HL-60/S4 (cell line): ENCODE data around the gene CDK8.
"Not testable (repeated sequence)": the region's sequence is repeated elsewhere in the genome, so short reads cannot be mapped to it uniquely, and the experiment has no call there.

ENCODE experiments used
- in situ Hi-C: fragments of 300-500 bp; cut with MboI; formaldehyde crosslinking; loops from 2 replicates; pipeline ENCODE4 v1.14.3; 2022; ENCODE audit warnings: low sequenced_read_pairs

CDK8 gene

DNA sequence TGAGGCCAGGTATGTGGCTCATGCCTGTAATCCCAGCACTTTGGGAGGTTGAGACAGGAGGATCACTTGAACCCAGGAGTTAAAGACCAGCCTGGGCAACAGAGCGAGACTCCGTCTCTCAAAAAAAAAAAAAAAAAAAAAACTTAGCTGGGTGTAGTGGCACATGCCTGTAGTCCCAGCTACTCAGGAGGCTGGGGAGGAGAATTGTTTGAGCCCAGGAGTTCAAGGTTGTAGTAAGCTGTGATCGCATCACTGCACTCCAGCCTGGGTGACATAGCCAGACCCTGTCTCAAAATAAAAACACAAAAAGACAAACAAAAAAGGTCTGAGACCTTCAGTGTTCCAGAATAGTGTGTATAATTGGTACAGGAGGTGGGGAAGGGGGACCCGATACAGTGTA lies 1.9 kb upstream of the CDK8 start:
- in situ Hi-C loops = not testable (repeated sequence)

DNA sequence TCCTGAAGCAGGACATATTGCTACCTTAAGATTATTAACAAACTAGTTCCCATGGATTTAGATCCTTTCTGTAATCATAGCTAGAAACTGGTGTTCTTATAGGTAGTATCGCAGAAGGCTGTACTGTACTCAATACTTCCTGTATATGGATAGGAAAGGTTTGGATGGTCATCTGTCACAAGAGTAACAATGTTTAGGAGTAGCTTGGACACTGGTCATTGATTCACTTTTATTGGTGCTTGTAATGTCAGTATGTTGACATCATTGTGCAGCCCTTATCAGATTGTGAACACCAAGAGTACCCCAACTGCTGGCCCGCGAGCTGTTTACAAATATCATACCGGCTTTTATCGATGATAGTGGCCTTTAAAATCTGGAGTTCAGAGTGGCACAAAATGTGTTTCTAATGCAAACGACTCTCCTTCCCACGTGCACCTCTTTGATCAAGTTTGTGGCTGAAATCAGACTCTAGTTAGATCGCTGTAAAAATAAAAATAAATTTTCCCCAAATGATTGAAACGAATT lies 605 bp upstream of the CDK8 start:
- in situ Hi-C loops = no loop called here

- in situ Hi-C loops = no loop called here
Measured at GRCh38 chr13:26254583-26255111, 718 bp downstream of the CDK8 start.

DNA sequence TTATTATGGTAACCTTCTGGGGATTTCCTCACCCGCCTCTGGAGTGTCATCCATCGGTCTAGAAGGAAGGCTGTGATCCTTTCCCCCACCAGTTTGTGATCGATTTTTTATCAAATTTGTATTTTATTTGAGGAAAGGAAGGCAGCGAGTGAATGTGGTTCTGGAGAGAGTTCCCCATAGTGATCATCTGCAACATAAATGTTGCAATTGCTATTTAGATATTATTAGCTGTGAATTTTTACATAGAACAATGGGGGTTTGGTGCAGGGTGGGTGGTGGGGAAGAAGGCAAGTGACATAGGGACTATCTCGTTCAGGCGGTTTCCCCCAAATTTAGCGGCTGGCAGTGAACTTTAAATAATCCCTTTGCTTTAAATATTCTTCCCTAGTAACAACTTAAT lies 1.2 kb downstream of the CDK8 start:
- in situ Hi-C loops = no loop called here

- in situ Hi-C loops = no loop called here
Measured at GRCh38 chr13:26255691-26256277, 1.9 kb downstream of the CDK8 start.

DNA sequence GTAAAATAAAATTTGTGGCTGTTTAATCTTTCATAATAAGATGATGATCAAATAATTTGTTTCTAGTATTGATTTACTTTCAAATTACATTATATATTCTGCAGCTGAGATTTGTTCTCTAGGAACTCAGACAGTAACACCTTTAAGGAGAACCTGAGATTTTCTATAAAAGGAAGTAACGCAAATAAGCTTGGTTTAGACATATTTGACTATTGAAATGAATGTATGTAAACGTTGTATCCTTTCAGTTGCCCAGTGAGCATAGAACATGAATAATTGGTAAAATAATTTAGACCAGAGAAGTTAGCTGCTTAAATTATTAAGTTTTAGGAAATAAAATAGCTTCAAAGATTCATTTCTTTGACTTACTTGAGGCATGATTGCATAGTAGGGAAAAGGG lies 3.1 kb downstream of the CDK8 start:
- in situ Hi-C loops = no loop called here

GRCh38 chr13:26259634-26260033 lies 5.7 kb downstream of the CDK8 start:
- in situ Hi-C loops = no loop called here

- in situ Hi-C loops = no loop called here
Measured at GRCh38 chr13:26262156-26262555, 8.2 kb downstream of the CDK8 start.

- in situ Hi-C loops = no loop called here
Measured at GRCh38 chr13:26266311-26266710, 12.4 kb downstream of the CDK8 start.

- in situ Hi-C loops = no loop called here
Measured at GRCh38 chr13:26270707-26271106, 16.8 kb downstream of the CDK8 start.

DNA sequence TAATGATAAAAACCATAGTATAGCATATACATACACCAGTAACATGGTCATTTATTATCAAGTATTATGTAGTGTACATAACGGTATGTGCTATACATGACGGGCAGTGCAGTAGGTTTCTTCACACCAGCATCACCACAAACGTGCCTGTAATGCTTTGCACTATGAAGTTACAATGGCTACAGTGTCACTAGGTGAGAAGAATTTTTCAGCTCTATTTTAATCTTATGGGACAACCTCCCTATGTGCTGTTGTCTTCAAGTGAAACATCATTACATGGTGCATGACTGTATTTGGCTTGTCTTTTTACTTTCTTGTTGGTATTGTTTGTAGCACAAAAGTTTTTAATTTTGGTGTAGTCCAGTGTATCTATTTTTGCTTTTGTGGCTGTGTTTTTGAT lies 18.7 kb downstream of the CDK8 start:
- in situ Hi-C loops = no loop called here

GRCh38 chr13:26280295-26280694 lies 26.4 kb downstream of the CDK8 start:
- in situ Hi-C loops = no loop called here

GRCh38 chr13:26280822-26281221 lies 26.9 kb downstream of the CDK8 start:
- in situ Hi-C loops = no loop called here

DNA sequence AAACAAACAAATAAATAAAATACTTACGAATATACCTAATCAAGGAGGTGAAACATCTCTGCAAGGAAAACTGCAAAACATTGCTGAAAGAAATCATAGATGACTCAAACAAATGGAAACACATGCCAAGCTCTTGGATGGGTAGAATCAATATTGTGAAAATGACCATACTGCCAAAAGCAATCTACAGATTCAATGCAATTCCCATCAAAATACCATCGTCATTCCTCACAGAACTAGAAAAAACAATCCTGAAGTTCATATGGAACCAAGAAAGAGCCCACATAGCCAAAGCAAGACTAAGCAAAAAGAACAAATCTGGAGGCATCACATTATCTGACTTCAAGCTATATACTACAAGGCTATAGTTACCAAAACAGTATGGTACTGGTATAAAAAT lies 32.0 kb downstream of the CDK8 start:
- in situ Hi-C loops = not testable (repeated sequence)

DNA sequence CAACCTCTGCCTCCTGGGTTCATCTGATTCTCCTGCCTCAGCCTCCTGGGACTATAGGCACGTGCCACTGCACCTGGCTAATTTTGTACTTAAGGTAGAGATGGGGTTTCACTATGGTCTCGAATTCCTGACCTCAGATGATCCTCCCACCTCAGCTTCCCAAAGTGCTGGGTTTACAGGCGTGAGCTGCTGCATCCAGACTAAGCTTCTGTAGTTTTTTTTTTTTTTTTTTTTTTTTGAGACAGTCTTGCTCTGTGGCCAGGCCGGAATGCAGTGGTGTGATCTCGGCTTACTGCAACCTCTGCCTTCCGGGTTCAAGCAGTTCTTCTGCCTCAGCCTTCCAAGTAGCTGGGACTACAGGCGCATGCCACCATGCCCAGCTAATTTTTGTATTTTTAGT lies 34.9 kb downstream of the CDK8 start:
- in situ Hi-C loops = not testable (repeated sequence)

- in situ Hi-C loops = no loop called here
Measured at GRCh38 chr13:26295812-26296211, 41.9 kb downstream of the CDK8 start.

DNA sequence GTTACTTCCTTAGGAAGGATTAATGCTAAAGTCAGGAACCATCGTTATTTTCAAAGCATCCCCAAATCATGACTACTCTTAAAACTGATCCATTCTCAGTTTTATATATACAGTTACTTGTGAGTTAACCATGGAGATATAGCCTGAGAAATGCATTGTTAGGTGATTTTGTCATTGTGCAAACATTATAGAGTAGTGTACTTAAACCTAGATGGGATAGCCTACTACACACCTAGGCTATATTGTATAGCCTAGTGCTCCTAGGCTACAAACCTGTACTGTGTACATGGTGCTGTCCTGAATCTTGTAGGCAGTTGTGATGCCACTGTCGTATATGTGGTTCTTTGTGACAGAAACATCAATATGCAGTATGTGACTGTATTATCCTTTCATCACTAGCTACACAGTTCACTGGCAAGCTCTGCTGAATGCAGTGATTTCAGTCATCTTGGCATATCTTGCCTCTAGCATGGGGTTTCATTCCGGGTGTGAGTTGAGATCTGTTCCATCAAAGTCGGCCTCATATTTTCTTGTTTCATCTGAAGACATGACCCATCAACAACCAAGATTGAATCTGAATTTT lies 45.3 kb downstream of the CDK8 start:
- in situ Hi-C loops = no loop called here

GRCh38 chr13:26300140-26300539 lies 46.2 kb downstream of the CDK8 start:
- in situ Hi-C loops = no loop called here

DNA sequence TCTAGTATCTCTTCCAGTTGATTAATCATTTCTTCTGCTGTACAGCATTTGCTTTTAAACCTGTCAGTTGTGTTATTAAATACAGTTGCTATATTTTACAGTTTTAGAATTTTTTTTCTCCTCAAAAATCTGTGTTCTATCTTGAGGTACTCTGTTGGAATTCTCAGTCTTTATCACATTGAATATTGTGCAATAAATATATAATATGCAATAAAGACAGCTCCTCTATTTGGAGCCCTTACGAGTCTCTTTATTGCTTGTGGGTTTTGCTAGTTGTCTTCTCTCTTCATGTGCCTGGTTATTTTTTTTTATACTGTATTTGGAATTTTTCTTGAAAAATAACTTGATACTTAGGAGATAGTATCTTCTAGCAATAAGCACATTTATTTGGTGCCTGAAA lies 51.7 kb downstream of the CDK8 start:
- in situ Hi-C loops = no loop called here

GRCh38 chr13:26307701-26308100 lies 53.8 kb downstream of the CDK8 start:
- in situ Hi-C loops = no loop called here

DNA sequence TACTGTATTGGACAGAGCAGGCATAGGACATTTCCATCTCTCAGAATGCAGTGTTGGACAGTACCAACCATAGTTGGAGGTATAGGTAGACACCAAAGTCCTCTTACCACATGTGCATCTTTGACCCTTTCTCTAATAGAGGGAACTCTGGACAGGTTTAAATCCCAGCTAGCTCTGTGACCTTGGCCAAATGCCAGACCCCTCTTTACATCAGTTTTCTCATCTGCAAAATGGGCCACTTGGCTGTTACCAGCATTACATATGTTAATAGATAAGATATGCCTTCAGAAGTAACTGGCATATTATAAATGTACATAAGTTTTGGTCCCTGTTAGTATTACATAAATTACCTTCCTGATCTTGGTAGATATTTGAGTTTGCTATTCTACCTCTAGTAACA lies 54.3 kb downstream of the CDK8 start:
- in situ Hi-C loops = no loop called here

DNA sequence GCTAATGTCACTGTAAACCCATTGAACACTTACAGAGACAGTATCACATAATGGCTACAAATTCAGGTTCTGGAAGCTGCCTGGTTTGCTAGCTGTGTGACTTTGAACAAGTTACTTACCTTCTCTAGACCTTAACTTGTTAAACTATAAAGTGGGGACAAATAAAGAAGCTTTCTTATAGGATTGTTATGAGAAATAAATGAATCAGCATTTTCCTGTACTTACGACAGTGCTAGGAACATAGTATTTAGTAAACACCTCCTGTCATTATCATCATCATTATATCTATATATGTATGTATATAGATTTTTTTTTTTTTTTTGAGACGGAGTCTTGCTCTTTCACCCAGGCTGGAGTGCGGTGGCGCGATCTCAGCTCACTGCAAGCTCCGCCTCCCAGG lies 54.9 kb downstream of the CDK8 start:
- in situ Hi-C loops = no loop called here

- in situ Hi-C loops = no loop called here
Measured at GRCh38 chr13:26310003-26310402, 56.1 kb downstream of the CDK8 start.
